ENCODE data around the gene MRPL20. TPM values are rescaled to one million over a fixed set of nuclear protein-coding genes. Genes with fewer than 3 reads are reported as not detected.

The MRPL20 gene
- total and polyA plus RNA-seq, 9 of the 15 experiments (the other 6 are each of a cell fraction or from before 2014, with no cell fraction given), result 180 to 671 (median 229) TPM

- H3K36me3 ChIP-seq (ENCODE audit: control insufficient read depth, insufficient read depth, low read length), result peaks cover 76% of the 10 kb centered on the region
- DNase-seq (ENCODE audit: extremely low read depth in 1 of 4, low spot score in 3 of 4), result peak; percentile 96 to 100 (median 98)
- BruUV-seq (replicated peaks), result no TSS peak
- peaks cover 19 to 46% of the 10 kb centered on the region in 2 experiments for H3K4me1 ChIP-seq (replicated peaks in 1 of 2; ENCODE audit: control insufficient read depth in 2 of 2, insufficient read depth in 2 of 2, low read length in 2 of 2)
- peaks cover 8% of the 10 kb centered on the region for H3K9me1 ChIP-seq (ENCODE audit: control insufficient read depth, insufficient read depth, low read length)
- FAIRE-seq, result peak; percentile 85
- peak within 1 kb of the TSS; percentile 100 for H3K4me3 ChIP-seq
- H3K27me3 ChIP-seq (ENCODE audit: control insufficient read depth in 2 of 2, insufficient read depth in 2 of 2, low read length in 2 of 2), result no peaks in the 10 kb centered on the region
- peak within 1 kb of the TSS; percentile 92 for H2AFZ ChIP-seq (ENCODE audit: low read depth, low read length)
- ChIA-PET POLR2A (interaction anchor here (0.6 to 5.2 kb wide), 18 partner anchors 8 to 440 kb away, joined by 3 to 58 read pairs (median 4); partner anchors contain the start of genes ANKRD65, AURKAIP1 and MRPL20), CTCF (ENCODE audit: low intra/inter-chr PET ratio) (interaction anchor here (0.5 to 1.4 kb wide), 2 partner anchors 34 to 41 kb away, joined by 3 read pairs; no protein-coding TSS in a partner anchor)
- in situ Hi-C loops (cut with MboI) (no loop called here), intact Hi-C loops (cut with micrococcal nuclease) (loop anchor here (10.0 kb wide), 1 partner anchor 115 kb away; the partner anchor contains the start of gene ATAD3A)
- peak within 1 kb of the TSS; percentile 98 for H3K27ac ChIP-seq (ENCODE audit: extremely low read depth, low read depth, low read length)
- H3K79me2 ChIP-seq (ENCODE audit: control insufficient read depth, insufficient read depth, low read length), result peaks cover 75% of the 10 kb centered on the region
- no peaks in the 10 kb centered on the region for H3K9me3 ChIP-seq (replicated peaks; ENCODE audit: control insufficient read depth, insufficient read depth, low read depth, low read length)
- peak within 1 kb of the TSS; percentile 96 to 100 for H3K9ac ChIP-seq (ENCODE audit: insufficient read depth in 1 of 2, low read depth in 2 of 2, low read length in 2 of 2)
- peak within 1 kb of the TSS; percentile 98 for H3K4me2 ChIP-seq (ENCODE audit: insufficient read depth, low read length)
- peak; percentile 96 for ATAC-seq
- WGBS (ENCODE audit: insufficient coverage, low coverage, missing lambda C conversion rate), result under 1% methylated on average over 82 of the region's 86 CpGs
- H4K20me1 ChIP-seq (replicated peaks; ENCODE audit: control insufficient read depth, insufficient read depth, low read length), result peaks cover 14% of the 10 kb centered on the region
- TF ChIP-seq SETDB1 (IDR thresholded peaks at IDR 0.05; ENCODE audit: low read length) (no peak), HDGF (IDR thresholded peaks at IDR 0.05) (no peak), ZBTB5 (IDR thresholded peaks at IDR 0.05) (no peak), BMI1 (IDR thresholded peaks at IDR 0.05; ENCODE audit: low read length) (no peak), HNRNPL (IDR thresholded peaks at IDR 0.05; ENCODE audit: low read depth, low read length) (no peak), ZNF184 (CRISPR knock-in tag; IDR thresholded peaks at IDR 0.05) (no peak), ETV1 (tag; conservative IDR thresholded peaks at IDR 0.05; ENCODE audit: low read depth) (peak; percentile 98), DMBX1 (CRISPR knock-in tag; IDR thresholded peaks at IDR 0.05; ENCODE audit: borderline replicate concordance) (peak; percentile 62; the same call in 1 of the 2 replicates), ZFX (CRISPR knock-in tag; IDR thresholded peaks at IDR 0.05) (peak; percentile 81), ZNF23 (CRISPR knock-in tag; IDR thresholded peaks at IDR 0.05) (no peak), ERF (CRISPR knock-in tag; IDR thresholded peaks at IDR 0.05) (0 out of 2 replicates have a peak, but pooled peaks have one; percentile 53), ZNF445 (CRISPR knock-in tag; IDR thresholded peaks at IDR 0.05; ENCODE audit: low read depth) (no peak), ZNF280A (IDR thresholded peaks at IDR 0.05; ENCODE audit: low read depth, partially characterized antibody) (no peak), KLF6 (CRISPR knock-in tag; IDR thresholded peaks at IDR 0.05; ENCODE audit: borderline replicate concordance) (no peak; the same call in 1 of the 2 replicates)
Measured at GRCh38 chr1:1399187-1399871, 7.8 kb downstream of the MRPL20 start, which contains the start of gene CCNL2. Gene CCNL2, minus strand, starts transcription at chr1:1399335. Its CDS starts 29 bp downstream, at chr1:1399306.
